Activated CD4-positive, alpha-beta T cell treated with anti-CD3 and anti-CD28 coated beads for 36 hours (primary cell): Measurements from ENCODE around the gene ARHGDIB. TPM values are rescaled to one million over a fixed set of nuclear protein-coding genes. Genes with fewer than 3 reads are reported as not detected.

Experiments used
- ATAC-seq: fragments of 200-7000 bp; cut with Tn5 transposase; one replicate; pipeline ENCODE4 v1.10.0; 2021; ENCODE audit warnings: mild to moderate bottlenecking, moderate library complexity
- CTCF ChIA-PET: fragments of 350-600 bp; sonication (Branson Sonifier 250); formaldehyde crosslinking; loops from one replicate; lab custom pipeline; 2021; ENCODE audit warnings: antibody characterized with exemption; lab: Charles Lee
- POLR2A ChIA-PET: fragments of 350-600 bp; sonication (Branson Sonifier 250); formaldehyde crosslinking; loops from one replicate; lab custom pipeline; 2021; ENCODE audit warnings: antibody characterized with exemption, inconsistent platforms; lab: Charles Lee
- DNase-seq: peaks from one replicate; pipeline ENCODE4 v3.0.0-alpha.2; 2020
- H3K27ac Mint-ChIP-seq: one replicate; pipeline ENCODE4 v1.8.0; 2021; ENCODE audit warnings: mixed read lengths
- H3K27me3 Mint-ChIP-seq: one replicate; pipeline ENCODE4 v1.8.0; 2021; ENCODE audit warnings: mixed read lengths
- H3K36me3 Mint-ChIP-seq: one replicate; pipeline ENCODE4 v1.8.0; 2021; ENCODE audit warnings: low read depth, mixed read lengths
- H3K4me1 Mint-ChIP-seq: one replicate; pipeline ENCODE4 v1.8.0; 2021; ENCODE audit warnings: mixed read lengths
- H3K4me3 Mint-ChIP-seq: one replicate; pipeline ENCODE4 v1.8.0; 2021; ENCODE audit warnings: mild to moderate bottlenecking, moderate library complexity, mixed read lengths
- H3K9me3 Mint-ChIP-seq: one replicate; pipeline ENCODE4 v1.8.0; 2021; ENCODE audit warnings: low read depth, mixed read lengths
- intact Hi-C, 2 experiments: fragments of 100-400 bp; cut with DNase I in 1 of 2; cut with micrococcal nuclease in 1 of 2; formaldehyde crosslinking; loops; one replicate each; pipeline versions ENCODE4 v1.14.2 to v1.15.1; 2022 to 2024; cut with DNase I, micrococcal nuclease
- total RNA-seq, 2 experiments: library from RNA; stranded (reverse); gene quantifications; one replicate each; pipeline ENCODE4 v1.2.3, GENCODE V29; 2021

ARHGDIB gene
- total RNA-seq, 2 experiments from 2014 or later, result 596 to 912 TPM

GRCh38 chr12:14958361-14959125, 2.9 kb downstream of the ARHGDIB start:
- Mint-ChIP-seq H3K4me1 (peaks cover 46% of the 10 kb centered on the region), H3K4me3 (peak overlapping the region; percentile 96), H3K27me3 (no peaks in the 10 kb centered on the region), H3K36me3 (peaks cover 43% of the 10 kb centered on the region), H3K9me3 (no peaks in the 10 kb centered on the region), H3K27ac (peak overlapping the region; percentile 99)
- intact Hi-C loops, result loop anchor here in 1 of 2 experiments (1.0 kb wide), 1 partner anchor 19 kb away; no protein-coding TSS in a partner anchor
- ATAC-seq (peak; percentile 13), DNase-seq (no peak)
- ChIA-PET POLR2A (interaction anchor here (0.7 to 1.6 kb wide), 2 partner anchors 8 to 10 kb away, joined by 3 to 4 read pairs; no protein-coding TSS in a partner anchor), CTCF (interaction anchor here (0.8 to 4.9 kb wide), 8 partner anchors 8 to 114 kb away, joined by 3 to 27 read pairs (median 3); partner anchors contain the start of gene PDE6H)

- Mint-ChIP-seq H3K9me3 (no peaks in the 10 kb centered on the region), H3K27ac (peak overlapping the region; percentile 99), H3K4me1 (peaks cover 47% of the 10 kb centered on the region), H3K36me3 (peaks cover 45% of the 10 kb centered on the region), H3K27me3 (no peaks in the 10 kb centered on the region), H3K4me3 (peak overlapping the region; percentile 96)
- DNase-seq, result no peak
- intact Hi-C loops, result no loop called here
- CTCF ChIA-PET, result interaction anchor here (0.7 to 4.9 kb wide), 4 partner anchors 9 to 431 kb away, joined by 3 to 27 read pairs (median 3); no protein-coding TSS in a partner anchor
- POLR2A ChIA-PET, result interaction anchor here (0.6 kb wide), 1 partner anchor 562 kb away, joined by 3 read pairs; no protein-coding TSS in a partner anchor
- ATAC-seq, result no peak
Measured at GRCh38 chr12:14957551-14958168, 3.7 kb downstream of the ARHGDIB start.

- Mint-ChIP-seq H3K36me3 (peaks cover 51% of the 10 kb centered on the region), H3K27me3 (no peaks in the 10 kb centered on the region), H3K4me1 (peaks cover 54% of the 10 kb centered on the region), H3K27ac (peak overlapping the region; percentile 99), H3K4me3 (peak overlapping the region; percentile 96), H3K9me3 (no peaks in the 10 kb centered on the region)
- intact Hi-C loops, result loop anchor here (1.0 kb wide), 2 partner anchors 9 to 47 kb away; no protein-coding TSS in a partner anchor
- ChIA-PET POLR2A (interaction anchor here (0.6 to 1.4 kb wide), 4 partner anchors 11 to 561 kb away, joined by 3 to 6 read pairs (median 4); a partner anchor contains a TSS), CTCF (interaction anchor here (0.7 to 4.9 kb wide), 4 partner anchors 10 to 39 kb away, joined by 3 to 27 read pairs (median 3); no protein-coding TSS in a partner anchor)
- no peak for DNase-seq
- ATAC-seq, result no peak
Measured at GRCh38 chr12:14956905-14957304, 4.5 kb downstream of the ARHGDIB start.

GRCh38 chr12:14956024-14956891, 5.1 kb downstream of the ARHGDIB start:
- peak overlapping the region; percentile 99 for H3K27ac Mint-ChIP-seq
- no peaks in the 10 kb centered on the region for H3K27me3 Mint-ChIP-seq
- peaks cover 61% of the 10 kb centered on the region for H3K4me1 Mint-ChIP-seq
- POLR2A ChIA-PET, result interaction anchor here (0.6 to 1.4 kb wide), 3 partner anchors 12 to 186 kb away, joined by 4 to 6 read pairs (median 4); a partner anchor contains a TSS
- H3K4me3 Mint-ChIP-seq, result peak overlapping the region; percentile 96
- intact Hi-C loops, result loop anchor here (1.0 kb wide), 2 partner anchors 8 to 46 kb away; no protein-coding TSS in a partner anchor
- ATAC-seq (peak; percentile 31), DNase-seq (peak; percentile 68)
- H3K36me3 Mint-ChIP-seq, result peaks cover 56% of the 10 kb centered on the region
- no peaks in the 10 kb centered on the region for H3K9me3 Mint-ChIP-seq
- CTCF ChIA-PET, result interaction anchor here (0.8 to 4.9 kb wide), 4 partner anchors 10 to 39 kb away, joined by 3 to 27 read pairs (median 3); no protein-coding TSS in a partner anchor

- H3K4me3 Mint-ChIP-seq, result peak overlapping the region; percentile 96
- no peaks in the 10 kb centered on the region for H3K27me3 Mint-ChIP-seq
- intact Hi-C loops, result loop anchor here in 1 of 2 experiments (5.0 kb wide), 2 partner anchors 562 to 608 kb away; no protein-coding TSS in a partner anchor
- peaks cover 60% of the 10 kb centered on the region for H3K36me3 Mint-ChIP-seq
- DNase-seq, result peak; percentile 35
- ChIA-PET CTCF (interaction anchor here (2.3 kb wide), 1 partner anchor 23 kb away, joined by 6 read pairs; no protein-coding TSS in a partner anchor), POLR2A (no interaction called here)
- no peak for ATAC-seq
- H3K9me3 Mint-ChIP-seq, result no peaks in the 10 kb centered on the region
- peaks cover 75% of the 10 kb centered on the region for H3K4me1 Mint-ChIP-seq
- peak overlapping the region; percentile 96 for H3K27ac Mint-ChIP-seq
Measured at GRCh38 chr12:14954269-14954668, 7.1 kb downstream of the ARHGDIB start.

GRCh38 chr12:14953752-14954151, 7.6 kb downstream of the ARHGDIB start:
- Mint-ChIP-seq H3K4me3 (peak overlapping the region; percentile 96), H3K4me1 (peaks cover 79% of the 10 kb centered on the region), H3K9me3 (no peaks in the 10 kb centered on the region), H3K27ac (peak overlapping the region; percentile 96), H3K36me3 (peaks cover 60% of the 10 kb centered on the region), H3K27me3 (no peaks in the 10 kb centered on the region)
- ChIA-PET CTCF (interaction anchor here (1.0 to 2.3 kb wide), 2 partner anchors 22 to 27 kb away, joined by 4 to 6 read pairs; no protein-coding TSS in a partner anchor), POLR2A (no interaction called here)
- intact Hi-C loops, result loop anchor here (2.0 to 5.0 kb wide), 6 partner anchors 41 to 609 kb away; partner anchors contain the start of genes C12orf60 (in 1 of the 2) and WBP11 (in 1 of the 2)
- DNase-seq (no peak), ATAC-seq (no peak)

- ChIA-PET CTCF (interaction anchor here (0.6 to 2.3 kb wide), 4 partner anchors 9 to 41 kb away, joined by 3 to 6 read pairs (median 4); partner anchors contain the start of gene ARHGDIB), POLR2A (interaction anchor here (0.7 kb wide), 1 partner anchor 183 kb away, joined by 4 read pairs; no protein-coding TSS in a partner anchor)
- H3K27ac Mint-ChIP-seq, result peak overlapping the region; percentile 96
- H3K4me1 Mint-ChIP-seq, result peaks cover 83% of the 10 kb centered on the region
- H3K27me3 Mint-ChIP-seq, result no peaks in the 10 kb centered on the region
- H3K9me3 Mint-ChIP-seq, result no peaks in the 10 kb centered on the region
- peaks cover 58% of the 10 kb centered on the region for H3K36me3 Mint-ChIP-seq
- intact Hi-C loops, result loop anchor here (1.0 to 5.0 kb wide), 8 partner anchors 9 to 610 kb away; partner anchors contain the start of genes ARHGDIB (in 1 of the 2), C12orf60 (in 1 of the 2) and WBP11 (in 1 of the 2)
- ATAC-seq (peak; percentile 47), DNase-seq (peak; percentile 58)
- peak overlapping the region; percentile 73 for H3K4me3 Mint-ChIP-seq
Measured at GRCh38 chr12:14952299-14952921, 9.0 kb downstream of the ARHGDIB start.

- DNase-seq, result no peak
- H3K9me3 Mint-ChIP-seq, result no peaks in the 10 kb centered on the region
- peak overlapping the region; percentile 96 for H3K27ac Mint-ChIP-seq
- H3K27me3 Mint-ChIP-seq, result no peaks in the 10 kb centered on the region
- CTCF ChIA-PET, result interaction anchor here (0.6 to 2.3 kb wide), 3 partner anchors 9 to 41 kb away, joined by 3 to 6 read pairs (median 3); partner anchors contain the start of gene ARHGDIB
- POLR2A ChIA-PET, result interaction anchor here (0.7 kb wide), 1 partner anchor 182 kb away, joined by 4 read pairs; no protein-coding TSS in a partner anchor
- intact Hi-C loops, result loop anchor here (1.0 to 5.0 kb wide), 8 partner anchors 9 to 610 kb away; partner anchors contain the start of genes ARHGDIB (in 1 of the 2), C12orf60 (in 1 of the 2) and WBP11 (in 1 of the 2)
- H3K4me1 Mint-ChIP-seq, result peaks cover 83% of the 10 kb centered on the region
- H3K36me3 Mint-ChIP-seq, result peaks cover 63% of the 10 kb centered on the region
- ATAC-seq, result no peak
- peak overlapping the region; percentile 73 for H3K4me3 Mint-ChIP-seq
Measured at GRCh38 chr12:14951851-14952250, 9.6 kb downstream of the ARHGDIB start.

- CTCF ChIA-PET, result interaction anchor here (0.6 to 1.1 kb wide), 3 partner anchors 15 to 45 kb away, joined by 3 to 6 read pairs (median 4); no protein-coding TSS in a partner anchor
- POLR2A ChIA-PET, result interaction anchor here (0.9 to 1.4 kb wide), 3 partner anchors 8 to 181 kb away, joined by 3 to 8 read pairs (median 4); a partner anchor contains a TSS
- peaks cover 69% of the 10 kb centered on the region for H3K36me3 Mint-ChIP-seq
- H3K4me3 Mint-ChIP-seq, result peak overlapping the region; percentile 73
- H3K9me3 Mint-ChIP-seq, result no peaks in the 10 kb centered on the region
- ATAC-seq (peak; percentile 9), DNase-seq (peak; percentile 28)
- no peaks in the 10 kb centered on the region for H3K27me3 Mint-ChIP-seq
- H3K4me1 Mint-ChIP-seq, result peaks cover 83% of the 10 kb centered on the region
- intact Hi-C loops, result loop anchor here (1.0 to 5.0 kb wide), 3 partner anchors 41 to 611 kb away; no protein-coding TSS in a partner anchor
- H3K27ac Mint-ChIP-seq, result peak overlapping the region; percentile 96
Measured at GRCh38 chr12:14950982-14951746, 10.2 kb downstream of the ARHGDIB start.
